ENCODE measurements around the gene CDYL.

CDYL gene

GRCh38 chr6:4805553-4806336 lies 29.5 kb downstream of the CDYL start:
- TF ChIP-seq CTCF (IDR thresholded peaks at IDR 0.05), result peak; percentile 56

GRCh38 chr6:4806337-4806725 lies 30.1 kb downstream of the CDYL start:
- TF ChIP-seq CTCF (IDR thresholded peaks at IDR 0.05), result no peak

GRCh38 chr6:4806791-4807190 lies 30.6 kb downstream of the CDYL start:
- TF ChIP-seq CTCF (IDR thresholded peaks at IDR 0.05), result no peak

GRCh38 chr6:4808396-4808795 lies 32.2 kb downstream of the CDYL start:
- no peak for TF ChIP-seq CTCF (IDR thresholded peaks at IDR 0.05)

GRCh38 chr6:4809999-4810918 lies 34.1 kb downstream of the CDYL start:
- no peak for TF ChIP-seq CTCF (IDR thresholded peaks at IDR 0.05)

- TF ChIP-seq CTCF (IDR thresholded peaks at IDR 0.05), result no peak
These were observed 35.9 kb downstream of the CDYL start for GRCh38 chr6:4812068-4812467.

GRCh38 chr6:4813055-4813454 lies 36.9 kb downstream of the CDYL start:
- no peak for TF ChIP-seq CTCF (IDR thresholded peaks at IDR 0.05)

All from LNCAP (cell line).